Measurements from ENCODE around the gene CEP164.
"Not testable (repeated sequence)": the region's sequence is repeated elsewhere in the genome, so short reads cannot be mapped to it uniquely, and the experiment has no call there.

The CEP164 gene

DNA sequence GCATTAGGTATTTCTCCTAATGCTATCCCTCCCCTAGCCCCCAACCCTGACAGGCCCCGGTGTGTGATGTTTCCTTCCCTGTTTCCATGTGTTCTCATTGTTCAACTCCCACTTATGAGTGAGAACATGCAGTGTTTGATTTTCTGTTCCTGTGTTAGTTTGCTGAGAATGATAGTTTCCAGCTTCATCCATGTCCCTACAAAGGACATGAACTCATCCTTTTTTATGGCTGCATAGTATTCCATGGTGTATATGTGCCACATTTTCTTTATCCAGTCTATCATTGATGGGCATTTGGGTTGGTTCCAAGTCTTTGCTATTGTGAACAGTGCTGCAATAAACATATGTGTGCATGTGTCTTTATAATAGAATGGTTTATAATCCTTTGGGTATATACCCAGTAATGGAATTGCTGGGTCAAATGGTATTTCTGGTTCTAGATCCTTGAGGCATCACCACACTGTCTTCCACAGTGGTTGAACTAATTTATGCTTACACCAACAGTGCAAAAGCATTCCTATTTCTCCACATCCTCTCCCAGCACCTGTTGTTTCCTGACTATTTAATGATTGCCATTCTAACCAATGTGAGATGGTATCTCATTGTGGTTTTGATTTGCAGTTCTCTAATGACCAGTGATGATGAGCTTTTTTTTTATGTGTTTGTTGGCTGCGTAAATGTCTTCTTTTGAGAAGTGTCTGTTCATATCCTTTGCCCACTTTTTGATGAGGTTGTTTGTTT is 71.6 kb downstream of the CEP164 start:
- not testable (repeated sequence) for DNase-seq

DNA sequence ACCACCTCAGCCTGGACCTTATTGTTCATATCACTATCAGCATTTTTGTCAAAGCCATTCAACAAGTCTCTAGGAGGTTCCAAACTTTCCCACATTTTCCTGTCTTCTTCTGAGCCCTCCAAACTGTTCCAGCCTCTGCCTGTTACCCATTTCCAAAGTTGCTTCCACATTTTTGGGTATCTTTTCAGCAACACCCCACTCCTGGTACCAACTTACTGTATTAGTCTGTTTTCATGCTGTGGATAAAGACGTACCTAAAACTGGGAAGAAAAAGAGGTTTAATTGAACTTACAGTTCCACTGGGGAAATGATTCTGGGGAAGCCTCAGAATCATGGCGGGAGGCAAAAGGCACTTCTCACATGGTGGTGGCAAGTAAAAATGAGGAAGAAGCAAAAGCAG is 78.2 kb downstream of the CEP164 start:
- not testable (repeated sequence) for DNase-seq

DNA sequence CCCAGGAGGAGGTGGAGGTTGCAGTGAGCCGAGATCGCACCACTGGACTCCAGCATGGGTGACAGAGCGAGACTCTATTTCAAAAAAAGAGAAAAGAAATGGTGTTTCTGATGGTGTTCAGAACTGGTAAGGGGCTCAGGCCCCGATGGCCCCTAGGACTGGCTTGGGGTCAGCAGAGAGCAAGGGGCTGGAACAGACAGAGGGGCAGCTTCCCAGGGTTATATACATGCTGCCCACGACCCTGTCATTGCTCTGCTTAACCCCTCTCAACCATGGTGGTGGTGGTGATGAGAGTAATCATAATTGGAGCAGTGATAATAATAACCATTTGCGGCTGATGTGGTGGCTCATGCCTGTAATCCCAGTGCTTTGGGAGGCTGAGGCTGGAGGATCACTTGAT is 79.4 kb downstream of the CEP164 start:
- no peak for DNase-seq

DNA sequence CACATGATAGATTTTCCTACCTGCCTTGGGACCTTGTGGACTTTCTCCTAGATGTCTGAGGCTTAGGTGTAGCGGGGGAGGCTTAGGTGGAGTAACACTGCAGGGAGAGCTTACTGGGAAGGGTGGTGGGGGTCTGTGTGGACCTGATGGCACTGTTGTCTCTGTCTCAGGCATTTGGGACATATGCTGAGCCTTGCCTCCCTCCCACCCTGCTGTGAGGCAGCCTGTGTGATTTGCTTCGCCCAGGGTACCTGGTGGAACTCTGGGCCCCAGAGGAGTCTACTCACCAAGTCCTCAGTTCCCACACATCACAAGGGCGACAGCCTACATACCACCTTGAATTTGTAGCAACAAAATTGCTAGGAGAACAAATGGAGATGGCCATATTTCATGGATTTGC is 80.7 kb downstream of the CEP164 start:
- no peak for DNase-seq

DNA sequence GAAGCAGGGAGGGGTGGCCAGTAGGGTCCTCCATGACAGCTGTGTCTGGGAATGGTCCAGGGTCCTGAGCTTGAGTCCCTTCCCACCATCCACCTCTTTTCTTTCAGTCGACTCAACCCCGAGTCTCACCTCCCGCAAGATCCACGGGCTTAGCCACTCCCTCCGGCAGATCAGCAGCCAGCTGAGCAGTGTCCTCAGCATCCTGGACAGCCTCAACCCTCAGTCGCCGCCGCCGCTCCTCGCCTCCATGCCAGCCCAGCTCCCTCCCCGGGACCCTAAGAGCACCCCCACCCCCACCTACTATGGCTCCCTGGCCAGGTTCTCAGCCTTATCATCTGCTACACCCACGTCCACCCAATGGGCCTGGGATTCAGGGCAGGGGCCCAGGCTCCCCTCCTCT is 81.9 kb downstream of the CEP164 start:
- DNase-seq, result no peak

DNA sequence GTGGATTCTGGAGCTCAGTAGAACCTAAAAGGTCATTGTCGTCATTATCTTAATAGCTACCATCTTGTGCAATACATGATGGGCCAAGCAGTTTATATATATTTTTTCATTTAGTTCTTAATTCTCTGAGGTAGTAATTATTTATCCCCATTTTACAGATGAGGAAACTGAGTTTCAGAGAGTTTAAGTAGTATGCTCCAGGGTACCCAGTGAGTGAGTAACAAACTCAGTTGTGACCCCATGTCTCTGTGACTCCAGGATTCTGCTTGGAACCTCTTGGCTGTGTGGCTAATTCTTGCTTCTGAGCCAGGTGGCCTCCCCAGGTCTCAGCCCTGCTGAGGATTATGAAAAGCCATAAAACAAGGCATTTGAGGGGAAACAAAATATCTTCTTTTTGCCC is 82.6 kb downstream of the CEP164 start:
- DNase-seq, result no peak

DNA sequence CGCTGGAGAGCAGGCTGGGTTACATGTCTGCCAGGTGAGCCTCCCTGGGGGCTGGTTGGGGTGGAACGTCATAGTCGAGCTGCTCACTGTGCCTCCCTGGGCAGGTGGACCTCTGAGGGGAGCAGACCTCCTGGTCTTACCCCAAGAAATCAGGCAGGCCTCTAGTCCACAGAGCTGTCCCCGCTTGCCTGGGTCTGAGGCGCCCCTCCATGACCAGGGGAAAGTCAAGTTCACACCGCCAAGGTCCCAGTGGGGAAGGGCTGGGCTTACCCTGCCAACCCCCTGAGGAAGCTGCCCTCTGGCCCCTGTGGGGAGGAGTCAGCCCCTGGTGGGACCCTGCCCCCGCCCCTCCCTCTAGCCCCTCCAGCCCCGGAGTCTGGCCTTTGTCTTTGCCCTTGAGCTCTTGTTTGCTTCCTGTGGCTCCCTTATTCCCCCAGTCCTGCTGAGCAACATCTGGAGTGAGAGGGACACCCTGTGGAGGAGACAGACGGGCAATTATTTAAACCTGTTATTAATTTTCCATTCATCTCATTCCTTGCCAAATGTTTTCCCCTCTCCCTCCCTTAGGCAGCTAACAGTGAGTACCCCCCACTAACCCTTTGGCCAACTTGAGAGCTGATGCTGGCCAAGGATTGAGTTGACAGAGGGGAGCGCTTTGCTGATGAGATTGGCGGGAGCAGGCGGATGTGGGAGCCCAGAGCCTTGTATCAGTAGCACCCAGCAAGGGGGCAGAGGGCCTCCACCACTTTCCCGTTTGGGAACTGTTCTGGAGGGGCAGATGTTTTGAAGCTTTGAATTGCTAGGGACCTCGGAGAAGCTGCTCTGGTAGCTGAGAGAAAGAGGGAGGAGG is 83.4 kb downstream of the CEP164 start:
- DNase-seq, result no peak

DNA sequence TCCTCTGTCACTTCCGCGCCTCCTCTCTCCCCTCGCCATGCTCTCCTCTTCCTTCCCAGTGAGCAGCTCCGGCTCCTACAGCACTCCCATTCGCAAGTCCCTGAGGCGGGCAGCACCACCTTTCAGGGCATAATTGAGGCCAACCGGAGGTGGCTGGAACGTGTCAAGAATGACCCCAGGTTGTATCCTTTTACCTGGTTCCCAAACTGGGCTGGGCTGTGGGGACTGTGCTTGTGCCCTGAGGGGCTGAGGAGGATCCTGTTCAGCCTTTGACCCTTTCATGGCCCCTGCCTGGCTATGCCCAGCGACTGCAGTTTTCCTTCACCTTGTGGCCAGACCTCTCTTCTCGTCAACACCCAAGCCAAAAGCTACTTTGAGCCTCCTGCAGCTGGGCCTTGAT is 84.1 kb downstream of the CEP164 start:
- no peak for DNase-seq

DNA sequence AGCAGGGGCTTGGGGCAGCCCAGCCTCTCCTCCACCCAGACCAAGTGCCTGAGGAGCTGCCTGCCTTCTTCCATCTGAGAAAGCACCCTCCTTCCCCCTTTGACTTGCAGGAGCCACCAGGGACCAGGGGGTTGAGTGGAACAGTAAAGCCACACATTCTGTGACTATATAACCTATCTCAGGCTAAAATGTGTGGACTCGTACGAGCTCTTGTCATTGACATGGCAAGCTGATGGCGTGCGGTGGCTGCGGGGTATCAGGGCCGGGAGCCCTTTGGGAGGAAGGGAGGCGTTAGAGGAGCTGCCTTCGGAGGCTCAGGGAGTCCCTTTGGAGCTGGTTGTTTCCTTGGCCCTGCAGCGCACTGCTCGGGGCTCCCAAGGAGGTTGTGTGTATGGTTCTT is 84.5 kb downstream of the CEP164 start:
- no peak for DNase-seq

DNA sequence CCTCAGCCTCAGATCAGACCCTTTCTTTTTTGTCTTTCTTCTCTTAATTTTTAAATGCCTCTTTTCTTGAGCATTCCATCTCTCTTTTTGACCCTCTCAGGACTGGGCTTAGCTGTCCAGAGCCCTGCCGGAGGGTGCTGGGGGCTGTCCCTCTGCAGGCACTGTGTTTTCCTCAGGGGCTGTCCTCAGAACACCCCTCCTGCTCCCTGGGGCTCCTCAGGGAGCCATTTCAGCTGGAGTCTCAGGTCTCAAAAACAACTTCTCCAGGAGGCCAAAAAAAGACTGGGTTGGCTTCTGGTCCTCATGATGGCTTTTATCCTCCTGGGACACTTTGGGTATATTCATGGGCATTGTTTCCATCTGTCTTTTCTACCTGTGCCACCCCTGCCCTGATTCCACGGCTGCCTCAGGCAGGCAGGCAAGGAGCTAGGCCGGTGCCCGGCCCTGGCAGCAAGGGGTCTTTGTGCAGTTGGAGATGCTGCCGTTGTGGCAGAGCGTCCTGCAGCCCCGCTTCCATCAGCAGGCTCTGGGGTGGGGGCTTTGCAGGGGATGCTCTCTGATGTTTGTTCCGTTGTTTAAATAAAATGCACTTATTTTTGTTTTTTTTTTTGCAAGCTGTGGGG is 85.1 kb downstream of the CEP164 start:
- DNase-seq, result no peak

DNA sequence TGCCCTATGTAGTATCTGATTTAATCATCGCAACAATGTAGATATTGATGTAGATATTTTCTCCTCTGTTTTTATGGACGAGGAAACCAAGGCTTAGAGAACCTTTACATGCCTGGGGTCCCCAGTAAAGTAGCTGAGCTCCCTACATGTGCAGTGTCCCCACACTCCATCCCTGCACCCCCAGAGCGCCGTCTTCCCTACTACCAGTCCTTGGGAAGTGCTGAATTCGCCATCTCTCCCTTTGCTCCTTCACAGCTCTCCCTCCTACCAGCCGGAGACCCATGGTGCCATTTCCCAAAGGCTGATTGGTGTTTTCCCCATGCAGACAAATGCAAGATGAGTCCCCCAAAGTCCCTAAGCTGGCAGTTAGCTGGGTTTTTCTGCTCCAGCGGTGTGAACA is 86.0 kb downstream of the CEP164 start:
- no peak for DNase-seq

DNA sequence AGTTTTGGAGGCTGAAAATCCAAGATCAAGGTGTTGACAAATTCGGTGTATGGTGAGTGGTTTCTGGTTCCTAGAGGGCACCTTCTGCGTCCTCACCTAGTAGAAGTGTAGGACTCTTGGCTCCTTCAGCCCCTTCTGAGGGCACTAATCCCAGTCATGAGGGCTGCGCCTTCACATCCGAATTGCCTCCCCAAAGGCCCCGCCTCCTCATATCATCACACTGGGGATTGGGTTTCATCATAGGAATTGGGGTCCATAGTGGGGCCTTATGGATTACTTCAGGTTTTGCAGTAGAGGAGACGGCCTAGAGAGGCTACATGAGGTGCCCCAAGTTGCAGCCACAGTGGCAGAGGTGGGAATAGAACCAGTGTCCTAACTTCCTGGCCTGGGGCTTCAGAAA is 87.1 kb downstream of the CEP164 start:
- DNase-seq, result no peak

DNA sequence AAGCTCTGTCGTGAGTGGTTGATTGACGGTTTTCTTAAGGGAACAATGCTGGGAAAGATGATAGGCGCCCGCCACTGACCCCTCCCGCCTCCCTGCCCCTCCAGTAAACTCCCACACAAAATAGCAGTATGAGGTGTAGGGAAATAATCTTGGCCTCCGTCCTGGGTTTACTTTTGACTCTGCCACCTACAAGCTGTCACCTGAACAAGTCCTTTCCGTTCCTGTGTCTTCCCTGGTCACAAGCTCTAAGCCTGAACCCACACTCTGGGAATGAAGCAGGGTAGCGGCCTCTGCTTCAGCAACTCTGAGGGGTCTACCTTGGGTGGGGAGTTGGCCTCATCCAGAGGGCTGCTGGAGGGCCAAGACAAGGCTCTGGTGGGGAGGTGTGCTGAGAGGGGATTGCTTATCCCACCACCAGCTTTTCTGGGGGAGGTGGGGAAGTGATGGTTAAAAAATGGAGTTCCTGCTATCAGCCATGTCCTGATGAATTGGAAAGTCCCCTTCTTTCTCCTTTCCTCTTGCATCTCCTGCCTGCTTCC is 87.8 kb downstream of the CEP164 start:
- no peak for DNase-seq

DNA sequence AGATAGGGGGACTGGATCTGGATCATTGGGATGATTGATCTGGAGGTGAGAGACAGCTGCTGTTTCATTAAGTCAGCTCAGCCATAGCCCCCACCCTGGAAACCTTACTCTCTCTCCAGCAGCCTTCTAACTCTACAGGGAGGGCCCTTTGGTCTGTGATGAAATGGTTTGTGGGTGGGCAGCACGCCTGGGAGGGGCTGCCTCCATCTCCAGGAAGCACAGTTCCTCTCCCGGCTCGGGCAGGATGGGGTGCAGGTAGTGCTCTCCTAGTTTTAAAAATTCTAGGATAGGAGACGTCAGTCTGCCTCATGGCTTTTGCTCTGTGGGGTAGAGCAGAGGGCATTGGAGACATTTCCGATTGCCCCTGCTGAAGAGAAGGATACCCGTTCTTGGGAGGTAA is 89.7 kb downstream of the CEP164 start:
- DNase-seq, result no peak

DNA sequence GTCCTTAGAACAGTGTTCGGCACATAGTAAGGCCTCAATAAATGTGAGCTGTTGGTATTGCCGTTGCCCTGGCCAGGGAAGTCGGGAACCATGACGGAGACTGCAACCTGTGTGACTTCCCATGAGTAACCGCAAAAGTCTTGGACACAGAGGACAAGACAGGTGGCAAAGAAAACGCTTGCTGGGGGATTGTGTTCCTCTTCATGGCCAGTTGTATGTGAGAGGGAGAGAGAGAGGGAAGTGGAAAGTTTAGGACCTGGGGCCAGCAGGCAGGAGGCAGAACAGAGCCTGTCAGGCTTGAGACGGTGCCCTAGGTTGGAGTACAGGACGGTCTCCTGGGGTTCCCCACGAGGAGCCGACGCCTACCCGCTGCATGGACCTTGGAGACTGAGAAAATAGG is 90.2 kb downstream of the CEP164 start:
- no peak for DNase-seq

DNA sequence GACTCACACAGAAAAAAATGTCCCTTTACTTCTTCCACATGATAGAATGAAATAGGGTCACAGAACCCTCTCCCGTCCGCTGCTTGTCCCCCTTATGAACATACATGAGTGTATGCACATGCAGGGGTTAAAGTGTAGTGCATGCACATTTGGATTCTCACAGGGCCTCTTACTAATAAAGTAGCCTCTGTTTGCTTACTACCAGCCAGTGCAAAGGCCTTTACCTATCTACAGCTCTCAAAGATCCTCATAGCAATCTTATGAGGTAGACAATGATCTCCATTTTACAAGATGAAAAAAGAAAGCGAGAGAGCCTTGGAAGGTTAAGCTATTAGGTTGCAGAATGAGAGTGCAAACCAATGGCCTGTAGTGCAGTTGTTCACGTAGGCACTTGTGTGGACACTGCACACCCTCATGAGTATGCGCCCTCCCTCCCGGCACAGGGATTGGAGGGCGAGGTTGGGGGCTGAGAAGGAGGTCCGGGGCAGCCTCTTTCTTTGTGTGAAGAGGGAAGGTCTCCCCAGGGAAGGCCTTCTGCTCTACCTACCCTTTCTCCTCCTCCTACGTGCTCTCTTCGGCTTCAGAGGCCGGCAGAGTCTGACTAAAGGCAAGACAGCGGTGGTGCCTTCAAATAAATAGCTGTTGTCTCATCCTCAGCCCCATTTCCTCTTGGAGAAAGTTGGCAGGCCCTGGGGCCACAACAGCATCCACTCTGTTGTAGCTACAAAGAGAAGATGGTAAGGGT is 91.3 kb downstream of the CEP164 start:
- no peak for DNase-seq

DNA sequence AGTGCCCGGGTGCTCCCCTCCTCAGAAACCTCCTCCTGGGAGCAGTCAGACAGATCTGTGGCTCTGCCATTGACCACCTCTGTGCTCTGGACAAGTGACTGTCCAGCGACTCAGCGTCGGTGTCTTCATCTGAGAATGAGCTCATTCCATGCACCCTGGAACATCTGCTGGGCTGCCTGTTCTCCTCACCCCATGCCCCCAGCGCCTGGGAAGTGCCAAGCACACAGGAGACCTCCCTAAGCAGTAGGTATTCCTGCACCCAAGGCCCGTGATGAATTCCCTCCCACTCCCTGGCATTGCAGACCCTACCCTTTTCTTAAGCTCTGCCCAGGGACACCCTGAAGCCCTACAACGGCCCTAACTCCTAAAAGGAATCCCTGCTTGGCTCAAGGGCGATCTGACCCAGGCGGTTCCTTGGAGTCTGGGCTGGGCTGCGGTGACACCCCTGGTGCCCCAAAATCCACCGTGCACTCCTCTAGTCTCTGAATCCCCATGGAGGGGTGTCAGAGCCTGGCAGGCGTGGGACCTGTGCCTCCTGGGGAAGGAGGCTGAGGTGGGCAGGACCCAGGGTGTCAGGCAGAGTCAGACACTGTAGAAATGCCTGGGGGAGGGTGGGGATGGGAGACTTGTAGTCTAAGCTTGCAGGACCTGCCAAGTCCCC is 92.0 kb downstream of the CEP164 start:
- DNase-seq, result no peak

DNA sequence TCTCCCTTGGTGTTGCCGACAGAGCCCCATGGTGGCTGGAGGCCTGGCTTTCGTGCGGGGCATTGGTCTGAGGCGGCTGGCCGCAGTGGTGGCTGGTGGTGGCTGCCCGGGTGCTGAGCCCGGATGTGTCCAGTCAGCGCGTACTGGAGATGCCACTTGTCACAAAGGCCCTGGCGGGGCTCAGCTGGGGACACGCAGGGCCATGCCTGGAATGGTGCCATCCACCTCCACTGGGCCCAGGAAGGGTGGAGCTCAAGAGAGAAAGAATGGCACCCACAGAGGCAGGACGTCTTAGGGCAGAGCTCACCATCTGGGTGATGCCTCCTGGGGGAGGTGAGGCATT is 92.5 kb downstream of the CEP164 start:
- DNase-seq, result no peak

DNA sequence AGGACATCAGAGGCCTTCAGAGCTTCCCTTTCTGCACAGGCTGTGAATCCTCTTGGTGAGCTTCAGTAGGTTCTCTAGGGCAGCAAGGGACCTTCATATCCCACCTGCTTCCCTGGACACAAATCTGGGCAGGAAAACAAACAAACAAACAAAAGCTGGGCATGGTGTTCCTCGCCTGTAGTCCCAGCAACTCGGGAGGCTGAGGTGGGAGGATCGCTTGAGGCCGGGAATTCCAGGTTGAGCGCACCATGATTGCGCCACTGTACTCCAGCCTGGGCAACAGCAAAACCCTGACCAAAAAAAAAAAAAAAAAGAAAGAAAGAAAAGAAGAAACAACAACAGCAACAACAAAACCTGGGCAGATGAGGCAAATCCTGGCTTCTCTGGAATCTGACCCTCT is 92.9 kb downstream of the CEP164 start:
- no peak for DNase-seq

DNA sequence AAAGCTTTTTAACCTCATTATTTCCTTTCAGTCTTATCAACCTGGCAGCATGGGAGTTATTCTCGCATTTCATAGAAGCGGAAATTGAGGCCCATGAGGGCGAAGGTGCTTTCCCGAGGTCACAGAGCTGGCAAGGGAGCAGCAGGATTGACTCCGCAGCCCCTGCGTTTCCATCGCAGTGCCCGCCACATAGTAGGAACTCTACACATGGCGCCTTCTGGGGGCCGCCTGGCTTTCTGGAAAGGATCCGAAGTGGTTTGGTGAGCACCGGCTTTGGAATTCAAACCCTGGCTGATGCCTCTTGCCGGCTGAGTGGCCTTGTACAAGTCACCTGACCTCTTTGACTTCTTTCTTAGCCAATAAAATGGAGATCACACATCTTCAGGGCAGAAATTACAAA is 93.4 kb downstream of the CEP164 start:
- DNase-seq, result no peak

DNA sequence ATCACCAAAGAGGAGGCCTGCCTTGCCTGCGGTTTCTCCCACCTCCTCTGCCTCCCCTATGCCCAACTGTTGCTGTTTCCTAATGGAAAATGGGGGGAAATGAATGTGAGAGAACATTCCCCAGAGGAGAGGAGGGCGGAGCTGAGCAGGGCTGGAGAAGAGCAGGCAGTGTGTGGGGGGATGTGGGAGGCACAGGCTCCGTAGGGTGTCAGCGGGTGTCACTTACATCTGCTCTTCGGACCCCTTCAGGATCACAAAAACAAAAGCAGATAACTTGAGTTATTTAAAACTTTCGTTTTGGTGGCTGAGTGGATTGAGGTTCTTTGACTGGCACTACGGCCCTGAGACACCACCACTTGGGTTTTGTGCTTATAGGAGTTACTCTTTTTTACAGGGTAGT is 93.8 kb downstream of the CEP164 start:
- DNase-seq, result no peak

DNA sequence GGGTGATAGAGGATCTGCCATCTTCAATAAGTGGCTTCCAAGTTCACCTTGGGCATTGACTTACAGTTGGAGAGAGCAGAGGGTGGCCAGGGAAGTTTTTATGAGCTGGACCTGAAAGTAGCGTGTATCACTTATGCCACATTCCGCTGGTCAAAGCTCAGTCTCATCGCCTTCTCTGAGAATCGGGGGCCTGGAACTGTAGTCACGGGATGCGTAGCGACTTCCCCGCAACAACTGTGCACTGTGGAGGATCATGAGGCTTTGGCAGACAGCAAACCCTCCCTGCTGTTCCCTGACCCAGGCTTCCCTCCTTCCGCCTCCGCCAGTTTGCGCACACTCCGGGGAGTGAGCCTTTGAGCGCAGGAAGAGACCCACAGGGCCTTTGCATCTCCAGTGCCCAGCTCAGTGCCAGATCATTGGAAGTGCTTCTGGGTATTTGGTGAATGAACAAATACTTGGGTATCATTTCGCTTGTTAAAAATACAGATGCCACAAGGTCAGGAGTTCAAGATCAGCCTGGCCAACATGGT is 95.5 kb downstream of the CEP164 start:
- DNase-seq, result no peak

Measured in 8988T (cell line).